Activated T-cell treated with anti-CD3 and anti-CD28 coated beads for 24 hours (primary cell): Measurements from ENCODE around the gene ADAMTS2.

Source experiments
- DNase-seq: peaks from one replicate; pipeline ENCODE4 v3.0.0-alpha.2; 2020; ENCODE audit warnings: low read depth

The ADAMTS2 gene

DNA sequence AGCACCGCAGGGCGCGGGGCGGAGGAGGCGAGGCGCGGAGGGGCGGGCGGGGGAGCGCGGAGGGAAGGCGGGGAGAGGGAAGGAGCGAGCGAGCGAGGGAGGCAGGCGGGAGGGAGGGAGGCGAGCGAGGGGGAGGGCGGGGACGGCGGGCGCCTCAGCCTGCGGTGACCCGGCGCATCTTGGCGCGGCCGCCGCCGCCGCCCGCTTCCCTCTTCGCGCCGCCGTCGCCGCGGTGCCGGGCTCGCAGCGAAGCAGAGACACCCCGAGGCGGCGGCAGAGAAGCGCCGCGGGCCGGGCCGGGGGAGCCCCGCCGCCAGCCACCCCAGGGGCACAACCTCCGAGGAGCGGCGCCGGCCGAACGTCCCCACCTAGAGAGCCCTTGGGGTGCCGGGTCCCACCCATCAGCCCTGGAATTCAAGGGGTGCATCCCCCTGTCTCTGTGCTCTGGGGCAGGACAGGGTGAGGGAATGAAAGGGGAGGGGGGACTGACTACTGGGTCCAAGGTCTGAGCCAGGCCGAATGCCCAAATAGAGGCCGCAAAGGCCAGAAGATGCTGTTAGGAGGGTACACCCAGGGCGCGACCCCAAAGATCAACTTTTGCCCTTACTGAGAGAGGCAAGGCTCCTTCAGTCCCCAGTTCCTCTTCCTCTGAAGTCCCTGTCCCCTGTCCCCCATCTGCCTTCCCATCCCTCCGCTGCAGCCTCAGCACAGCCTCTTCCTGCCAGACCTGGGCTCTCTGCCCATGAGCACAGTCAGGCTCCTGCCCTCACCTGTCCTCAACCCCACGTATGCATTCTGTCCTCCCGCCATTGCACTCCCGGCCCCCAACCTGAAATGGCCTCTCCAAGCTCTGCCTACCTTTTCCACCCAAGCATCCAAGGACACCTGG lies at the start of gene ADAMTS2:
Gene ADAMTS2 (minus strand): TSS at position 29 of the 889 bp plus-strand sequence. CDS start 133 bp downstream, outside the sequence.
- no peak for DNase-seq

DNA sequence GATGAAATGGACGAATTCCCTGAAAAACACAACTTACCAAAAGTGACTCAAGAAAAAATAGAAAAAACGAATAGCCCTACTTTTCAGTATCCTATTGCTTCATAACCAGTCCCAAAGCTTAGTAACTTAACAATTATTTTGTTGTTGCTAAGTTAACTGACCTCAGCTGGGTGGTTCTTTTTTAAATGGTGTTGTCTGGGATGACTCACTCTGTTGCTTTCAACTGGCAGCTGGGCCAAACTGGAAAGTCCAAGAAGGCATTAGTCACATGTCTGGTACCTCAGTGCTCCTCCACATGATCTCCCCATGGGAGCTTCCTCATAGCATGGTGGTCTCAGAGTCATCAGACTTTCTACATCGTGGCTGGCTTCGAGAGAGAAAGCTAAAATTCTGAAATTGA lies 47.8 kb upstream of the ADAMTS2 start:
- DNase-seq: no peak

DNA sequence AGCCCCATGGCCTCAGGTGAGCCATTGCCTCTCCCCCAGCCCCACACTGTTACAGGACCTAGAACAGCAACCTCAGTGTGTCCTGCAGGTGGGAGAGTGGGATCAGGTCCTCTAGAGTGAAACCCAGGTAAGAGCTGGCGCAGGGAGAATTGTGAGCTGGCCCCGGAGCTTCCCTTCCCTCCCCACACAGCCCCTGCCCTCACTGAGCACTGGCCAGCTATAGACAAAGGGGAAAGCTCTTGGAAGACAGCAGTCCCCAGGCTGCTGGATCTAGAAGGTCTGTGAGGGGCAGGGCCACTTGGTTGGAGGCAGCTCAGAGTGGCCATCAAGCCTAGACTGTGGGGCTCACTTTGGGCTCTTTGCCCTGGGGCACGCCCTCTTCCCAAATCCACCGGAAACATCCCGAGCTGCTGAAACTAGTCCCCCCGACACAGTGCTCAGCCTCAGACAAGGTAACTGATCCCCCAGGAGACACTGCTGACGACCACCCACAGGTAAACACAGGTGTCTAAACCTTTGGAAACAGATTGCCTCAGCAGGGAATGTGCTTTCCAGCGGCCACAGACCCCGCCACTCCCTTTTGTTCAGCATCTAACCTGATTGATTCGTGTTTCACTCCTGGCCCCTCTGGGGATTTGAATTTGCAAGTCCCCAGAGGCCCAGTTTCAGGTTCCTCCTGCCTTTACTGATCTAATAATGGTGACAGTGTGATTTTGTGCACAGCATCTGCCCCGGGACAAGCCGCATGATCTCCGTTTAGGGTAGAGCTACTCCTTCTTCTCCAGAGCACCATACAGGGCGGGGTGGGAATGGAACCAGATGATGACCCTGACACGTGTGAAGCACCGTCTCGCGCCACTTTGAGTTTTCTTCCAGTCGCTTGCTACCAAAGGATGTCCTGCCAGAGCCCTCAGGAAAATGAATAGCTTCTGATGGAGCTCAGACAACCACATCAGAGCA lies 42.2 kb upstream of the ADAMTS2 start:
- no peak for DNase-seq

DNA sequence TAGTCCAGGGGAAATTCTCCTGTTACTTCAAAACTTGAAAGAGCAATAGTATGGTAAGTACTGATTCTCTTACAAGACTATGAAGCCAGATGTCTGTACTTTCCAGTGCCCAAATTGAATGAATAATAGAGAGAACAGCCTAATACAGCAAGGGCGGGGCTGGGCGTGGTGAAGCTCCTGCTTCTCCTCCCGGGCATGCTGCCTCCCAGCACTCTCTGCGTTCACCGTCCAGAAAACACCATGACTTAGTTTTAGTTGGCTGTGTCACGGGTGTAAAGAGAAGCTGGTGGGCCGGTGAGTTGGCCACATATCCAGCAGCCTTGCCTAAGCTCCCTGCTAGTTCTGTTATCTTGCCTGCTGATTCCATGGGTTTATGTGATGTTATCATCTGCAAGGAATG lies 40.7 kb upstream of the ADAMTS2 start:
- no peak for DNase-seq

GRCh38 chr5:179382486-179382885 lies 37.2 kb upstream of the ADAMTS2 start:
- DNase-seq: no peak

GRCh38 chr5:179381691-179382090 lies 36.4 kb upstream of the ADAMTS2 start:
- DNase-seq: no peak

- no peak for DNase-seq
These were observed 35.2 kb upstream of the ADAMTS2 start for GRCh38 chr5:179380211-179381035.

DNA sequence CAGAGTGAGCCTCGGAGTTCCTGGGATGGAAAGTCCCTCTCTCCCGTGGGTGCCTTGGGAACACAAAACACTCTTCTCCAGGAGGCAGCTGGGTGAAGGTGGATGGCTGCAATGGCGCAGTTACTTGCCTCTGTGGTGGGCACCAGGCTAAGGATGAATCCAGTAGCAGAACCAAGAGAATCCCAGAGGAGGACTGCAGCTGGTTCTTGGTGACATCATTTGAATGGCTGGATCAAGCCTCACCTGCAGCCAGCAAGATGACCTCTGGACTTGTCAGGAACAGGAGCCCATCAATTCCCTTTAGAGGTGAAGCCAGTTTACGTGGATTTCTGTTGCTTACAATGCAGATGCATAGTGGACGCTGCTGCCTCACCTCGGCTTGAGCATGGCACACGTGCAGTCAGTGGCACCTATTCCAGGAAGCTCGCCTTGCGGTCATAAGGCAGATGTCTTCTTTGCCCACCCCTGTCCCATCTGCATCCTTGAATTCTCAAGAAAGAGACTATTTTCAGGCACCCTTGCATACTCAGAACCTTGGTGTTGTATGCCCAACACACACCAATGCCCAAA lies 34.1 kb upstream of the ADAMTS2 start:
- DNase-seq: no peak

- DNase-seq: no peak
These were observed 33.4 kb upstream of the ADAMTS2 start for GRCh38 chr5:179378441-179379271.

- DNase-seq: no peak
These were observed 32.8 kb upstream of the ADAMTS2 start for GRCh38 chr5:179378116-179378440.

DNA sequence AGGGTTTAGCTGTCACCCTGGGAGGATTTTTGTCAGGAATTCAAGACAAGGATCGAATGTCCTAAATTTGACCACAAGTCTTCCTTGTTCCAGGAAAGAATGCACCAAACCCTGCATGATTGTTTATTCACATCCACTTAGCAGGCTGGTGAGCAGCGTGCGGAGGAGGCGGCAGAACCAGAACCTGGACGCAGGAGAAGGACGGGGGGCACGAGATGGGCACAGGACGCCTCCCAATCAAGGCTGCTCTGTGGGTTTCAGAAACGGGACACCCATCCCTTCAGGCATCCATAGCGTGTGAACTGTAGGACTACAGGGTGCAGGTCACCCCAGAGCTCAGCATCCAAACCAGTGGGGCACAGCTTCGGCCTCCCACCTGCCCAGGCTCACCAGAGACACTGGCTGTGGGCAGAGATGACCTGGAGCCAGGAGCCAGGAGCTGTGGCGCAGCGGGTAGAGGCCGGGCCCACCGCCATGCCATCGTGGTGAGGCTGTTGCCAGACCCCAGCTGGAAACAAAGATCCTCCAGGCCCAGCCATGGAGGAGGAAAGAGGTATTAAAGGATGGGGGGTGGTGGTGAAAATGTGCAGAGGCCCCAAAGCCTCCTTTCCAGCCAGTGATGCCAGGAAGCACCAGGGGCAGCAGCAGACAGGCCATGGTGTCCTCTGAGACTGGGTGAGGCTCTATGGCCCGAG lies 32.3 kb upstream of the ADAMTS2 start:
- no peak for DNase-seq

GRCh38 chr5:179376701-179377420 lies 31.6 kb upstream of the ADAMTS2 start:
- DNase-seq: no peak

- DNase-seq: no peak
These were observed 30.6 kb upstream of the ADAMTS2 start for GRCh38 chr5:179375831-179376365.

DNA sequence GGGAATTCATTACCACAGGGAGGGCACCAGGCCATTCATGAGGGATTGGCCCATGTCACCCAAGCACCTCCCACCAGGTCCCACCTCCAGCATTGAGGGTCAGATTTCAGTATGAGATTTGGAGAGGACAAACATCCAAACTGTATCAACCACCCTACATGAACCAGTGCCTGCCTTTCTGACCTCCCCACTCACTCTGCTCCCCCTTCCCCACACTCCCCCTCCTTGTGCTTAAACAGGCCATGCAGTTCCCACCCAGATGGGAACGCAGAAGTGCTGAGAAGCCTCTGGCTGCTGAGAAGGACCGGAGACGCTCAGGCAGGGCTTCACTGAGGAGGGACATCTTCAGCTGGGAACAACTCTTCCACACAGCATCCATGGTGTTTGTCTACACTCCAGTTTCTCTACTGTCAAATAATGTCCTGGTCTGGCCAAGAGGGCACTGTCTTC lies 30.0 kb upstream of the ADAMTS2 start:
- no peak for DNase-seq

GRCh38 chr5:179374506-179375235 lies 29.4 kb upstream of the ADAMTS2 start:
- no peak for DNase-seq

GRCh38 chr5:179373961-179374505 lies 28.8 kb upstream of the ADAMTS2 start:
- no peak for DNase-seq

GRCh38 chr5:179373101-179373934 lies 28.1 kb upstream of the ADAMTS2 start:
- no peak for DNase-seq
